A549 (cell line): ENCODE data around the gene BMAL1. TPM values are rescaled to one million over a fixed set of nuclear protein-coding genes. Genes with fewer than 3 reads are reported as not detected.

ENCODE experiments used
- ATAC-seq, 2 experiments: fragments of 200-7000 bp in 1 of 2; fragments of >200 bp in 1 of 2; cut with Nextera tagmentation in 1 of 2; cut with Tn5 transposase in 1 of 2; 3 replicates each; pipeline versions ENCODE4 v1.8.0 to v1.9.1; 2018 to 2020; ENCODE audit warnings: mild to moderate bottlenecking in 1 of 2, moderate library complexity in 1 of 2
- CTCF ChIA-PET: fragments of 300-600 bp; sonication (Branson Sonifier 250); formaldehyde crosslinking; extraction: SDS; loops from one replicate; lab custom pipeline; 2021; ENCODE audit warnings: antibody characterized with exemption, inconsistent platforms; lab: Yijun Ruan, JAX
- POLR2A ChIA-PET: fragments of 350-600 bp; formaldehyde crosslinking; extraction: SDS; loops from one replicate; lab custom pipeline; 2021; ENCODE audit warnings: antibody characterized with exemption, inconsistent platforms; lab: Yijun Ruan, JAX
- DNase-seq, 2 experiments: peaks; one replicate each; pipeline versions ENCODE4 v3.0.0 to v3.0.0-alpha.2; 2011 to 2016; ENCODE audit warnings: low read depth in 1 of 2, low spot score in 1 of 2
- FAIRE-seq: peaks from 2 replicates; lab custom pipeline; 2011; peaks lifted over from hg19 to GRCh38; lab: Jason Lieb, UNC
- H3K27ac ChIP-seq, 2 experiments: fragments of >200 bp; sonication (Bioruptor Twin); formaldehyde crosslinking; 3 replicates each; pipeline ENCODE4 v1.5.1; 2016 to 2017
- H3K4me1 ChIP-seq: fragments of >200 bp; sonication (Bioruptor Twin); formaldehyde crosslinking; 3 replicates; pipeline ENCODE4 v1.6.1; 2016
- H3K4me2 ChIP-seq: fragments of >200 bp; sonication (Bioruptor Twin); formaldehyde crosslinking; 3 replicates; pipeline ENCODE4 v1.6.1; 2016
- H3K4me3 ChIP-seq: fragments of >200 bp; sonication (Bioruptor Twin); formaldehyde crosslinking; 3 replicates; pipeline ENCODE4 v1.5.1; 2016
- H3K9me3 ChIP-seq: fragments of >200 bp; sonication (Bioruptor Twin); formaldehyde crosslinking; 3 replicates; pipeline ENCODE4 v1.6.1; 2016
- CBX8 ChIP-seq: fragments of 200-600 bp; sonication (generic); IDR thresholded peaks from 2 replicates; pipeline ENCODE4 v1.6.1; 2016
- CHD2 ChIP-seq: fragments of 150-350 bp; IDR thresholded peaks from 2 replicates; pipeline ENCODE4 v1.6.1; 2014; ENCODE audit warnings: low read length; ENCODE audit not compliant: partially characterized antibody
- FOSB ChIP-seq: fragments of 250-450 bp; sonication (Bioruptor Pico); IDR thresholded peaks from 2 replicates; pipeline ENCODE4 v1.5.0; 2020; ENCODE audit warnings: mild to moderate bottlenecking, moderate library complexity
- GATA3 ChIP-seq: IDR thresholded peaks from 2 replicates; pipeline ENCODE4 v1.6.1; 2012; ENCODE audit warnings: borderline replicate concordance
- HMGXB4 ChIP-seq: fragments of 250-450 bp; sonication (Bioruptor Pico); IDR thresholded peaks from 2 replicates; pipeline ENCODE4 v1.5.0; 2021; ENCODE audit warnings: mild to moderate bottlenecking, moderate library complexity, borderline replicate concordance
- HOXB5 ChIP-seq: fragments of 250-450 bp; sonication (Bioruptor Pico); IDR thresholded peaks from 2 replicates; pipeline ENCODE4 v1.5.0; 2020; ENCODE audit warnings: mild to moderate bottlenecking, moderate library complexity
- JUN ChIP-seq, 2 experiments: fragments of >200 bp; sonication (Bioruptor Twin); formaldehyde crosslinking; IDR thresholded peaks; 2 replicates in 1 of 2; 3 replicates in 1 of 2; pipeline ENCODE4 v1.6.1; 2016 to 2017
- KDM5A ChIP-seq: fragments of 200-600 bp; sonication (generic); IDR thresholded peaks from 2 replicates; pipeline ENCODE4 v1.6.1; 2016; ENCODE audit warnings: antibody characterized with exemption, mild to moderate bottlenecking
- MAX ChIP-seq: IDR thresholded peaks from 2 replicates; pipeline ENCODE4 v1.6.1; 2012
- MYC ChIP-seq: IDR thresholded peaks from 2 replicates; pipeline ENCODE4 v1.6.1; 2012; ENCODE audit warnings: mild to moderate bottlenecking, inconsistent platforms, low read length, improper control_type of control experiment, borderline replicate concordance
- NFE2L2 ChIP-seq: fragments of 150-350 bp; conservative IDR thresholded peaks from 2 replicates; pipeline ENCODE4 v1.6.1; 2014; ENCODE audit warnings: low read length
- NR3C1 ChIP-seq: fragments of >200 bp; sonication (Bioruptor Twin); formaldehyde crosslinking; IDR thresholded peaks from 3 replicates; pipeline ENCODE4 v1.6.1; 2017
- PHF8 ChIP-seq: fragments of 200-600 bp; sonication (generic); IDR thresholded peaks from 2 replicates; pipeline ENCODE4 v1.6.1; 2016; ENCODE audit warnings: low read depth, mild to moderate bottlenecking, antibody characterized with exemption, moderate library complexity, borderline replicate concordance
- POLR2A ChIP-seq: IDR thresholded peaks from 2 replicates; pipeline ENCODE4 v1.6.1; 2012; ENCODE audit warnings: mild to moderate bottlenecking, low read length
- RCOR1 ChIP-seq: fragments of 150-350 bp; IDR thresholded peaks from 2 replicates; pipeline ENCODE4 v1.6.1; 2014; ENCODE audit warnings: antibody characterized with exemption, low read length, low read depth
- REST ChIP-seq: fragments of 200-600 bp; sonication (generic); IDR thresholded peaks from 2 replicates; pipeline ENCODE4 v1.6.1; 2016; ENCODE audit warnings: antibody characterized with exemption, mild to moderate bottlenecking, moderate library complexity
- SREBF2 ChIP-seq: fragments of 450-650 bp; IDR thresholded peaks from 2 replicates; pipeline ENCODE4 v1.6.1; 2014; ENCODE audit warnings: mild to moderate bottlenecking, moderate library complexity
- USF2 ChIP-seq: fragments of 450-650 bp; IDR thresholded peaks from 2 replicates; pipeline ENCODE4 v1.6.1; 2014; ENCODE audit warnings: antibody characterized with exemption
- ZC3H11A ChIP-seq: fragments of 450-650 bp; IDR thresholded peaks from 2 replicates; pipeline ENCODE4 v1.6.1; 2014; ENCODE audit warnings: antibody characterized with exemption, mild to moderate bottlenecking
- ZSCAN20 ChIP-seq: fragments of 250-450 bp; sonication (Bioruptor Pico); IDR thresholded peaks from 2 replicates; pipeline ENCODE4 v1.8.0; 2022; ENCODE audit warnings: mild to moderate bottlenecking, moderate library complexity
- WGBS: methylation state at CpG from one replicate; pipeline ENCODE4 v1.1.6; 2017; ENCODE audit errors: missing lambda C conversion rate; 5-methylcytosine and 5-hydroxymethylcytosine counted together
- polyA minus RNA-seq: library from RNA; depleted of rRNA, polyadenylated mRNA; stranded (reverse); fragments of >200 nt; gene quantifications from 2 replicates; pipeline ENCODE4 v1.2.3, GENCODE V29; 2011; rRNA and poly(A)+ RNA removed
- polyA plus RNA-seq, 4 experiments: library from polyadenylated mRNA; depleted of rRNA in 3 of 4; stranded (reverse); fragments of >200 nt; fragmentation: RNase III in 1 of 4; extraction: RNeasy Plus Mini Kit Qiagen cat#74134 plus additional on column Dnase treatment in 1 of 4; gene quantifications; 2 replicates in 3 of 4; 3 replicates in 1 of 4; pipeline ENCODE4 v1.2.3, GENCODE V29; 2011 to 2017

Gene BMAL1
- polyA plus RNA-seq (2011; rRNA removed) (25.2 and 29.2 TPM in 2 replicates), polyA plus RNA-seq (2017; fragmentation: RNase III; extraction: RNeasy Plus Mini Kit Qiagen cat#74134 plus additional on column Dnase treatment) (20.1 to 29.2 TPM (median 28.6 TPM) in 3 replicates), polyA minus RNA-seq (22.2 and 40.0 TPM in 2 replicates)
- 7.3 and 8.2 TPM in 2 replicates for polyA plus RNA-seq (2012; cell fraction: cytosol; rRNA removed)
- polyA plus RNA-seq (2012; cell fraction: nucleus; rRNA removed): 6.5 and 10.4 TPM in 2 replicates

- peak; percentile 1 to 33; a peak in 5 of 6 replicates for ATAC-seq
These were observed at the start of gene BMAL1 for GRCh38 chr11:13277768-13278608. Gene BMAL1 (plus strand): TSS chr11:13277790. CDS start chr11:13354309, 76,519 bp downstream.

GRCh38 chr11:13228572-13228971 is 49.0 kb upstream of the BMAL1 start:
- POLR2A ChIA-PET: no interaction called here

More at GRCh38 chr11:13277768-13278608, at the start of gene BMAL1:
- H3K9me3 ChIP-seq: no peaks in the 10 kb centered on the region
- H3K4me3 ChIP-seq: peak within 1 kb of the TSS; percentile 96
- peak in 1 of 2 experiments; percentile 28 for DNase-seq
- POLR2A ChIA-PET: interaction anchor here (1.1 kb wide), 1 partner anchor 62 kb away, joined by 8 read pairs; no protein-coding TSS in a partner anchor
- H3K4me1 ChIP-seq: peaks cover 24% of the 10 kb centered on the region; the same call in 2 of the 3 replicates
- TF ChIP-seq ZC3H11A (no peak), HMGXB4 (CRISPR knock-in tag) (no peak), RCOR1 (no peak), PHF8 (peak; percentile 38; the same call in 1 of the 2 replicates), NFE2L2 (no peak), MAX (peak; percentile 23; the same call in 1 of the 2 replicates), CBX8 (no peak), POLR2A (0 out of 2 replicates have a peak, but pooled peaks have one; percentile 17)
- no peak for FAIRE-seq
- peak within 1 kb of the TSS; percentile 96 for H3K4me2 ChIP-seq
- 1% methylated on average over 12 of the region's 95 CpGs for WGBS
- peak within 1 kb of the TSS; percentile 83 to 93 for H3K27ac ChIP-seq
- CTCF ChIA-PET: interaction anchor here (1.6 to 3.7 kb wide), 5 partner anchors 10 to 67 kb away, joined by 5 to 13 read pairs (median 10); no protein-coding TSS in a partner anchor

GRCh38 chr11:13229136-13229535 is 48.5 kb upstream of the BMAL1 start:
- ChIA-PET CTCF (interaction anchor here (0.9 to 7.2 kb wide), 9 partner anchors 9 to 114 kb away, joined by 3 to 44 read pairs (median 4); no protein-coding TSS in a partner anchor), POLR2A (no interaction called here)
- Histone ChIP-seq H3K4me2 (no peak overlapping the region), H3K27ac (no peak overlapping the region), H3K4me3 (no peak overlapping the region), H3K9me3 (no peaks in the 10 kb centered on the region), H3K4me1 (no peaks in the 10 kb centered on the region)
- WGBS: 85% methylated on average over 4 of the region's 4 CpGs
- FAIRE-seq (no peak), ATAC-seq (no peak; a peak in 1 of 6 replicates), DNase-seq (no peak)
- TF ChIP-seq KDM5A (no peak), MYC (no peak), NFE2L2 (no peak), SREBF2 (no peak), FOSB (CRISPR knock-in tag) (no peak), ZSCAN20 (no peak), HOXB5 (CRISPR knock-in tag) (no peak), GATA3 (no peak), REST (no peak), USF2 (no peak), NR3C1 (no peak), RCOR1 (no peak), CHD2 (no peak), JUN (IDR thresholded peaks at IDR 0.05) (no peak)

More at GRCh38 chr11:13228572-13228971, 49.0 kb upstream of the BMAL1 start:
- no peak for FAIRE-seq
- no peak overlapping the region for H3K27ac ChIP-seq
- TF ChIP-seq MAX (no peak), USF2 (peak; percentile 6; the same call in 1 of the 2 replicates)
- TF ChIP-seq, all 56 proteins: peak for 1
- Histone ChIP-seq H3K4me2 (no peak overlapping the region), H3K4me1 (no peaks in the 10 kb centered on the region), H3K9me3 (no peaks in the 10 kb centered on the region), H3K4me3 (no peak overlapping the region)
- CTCF ChIA-PET: interaction anchor here (1.2 to 7.2 kb wide), 6 partner anchors 9 to 115 kb away, joined by 3 to 44 read pairs (median 4); no protein-coding TSS in a partner anchor
- DNase-seq (no peak), ATAC-seq (no peak)
- 75% methylated on average over 4 of the region's 4 CpGs for WGBS
